Epithelial cell of proximal tubule (primary cell): ENCODE data around the gene FNBP1L. TPM values are rescaled to one million over a fixed set of nuclear protein-coding genes. Genes with fewer than 3 reads are reported as not detected.

ENCODE experiments used
- DNase-seq: peaks from one replicate; pipeline ENCODE4 v3.0.0-alpha.2; 2011; ENCODE audit warnings: low read depth
- H3K4me3 ChIP-seq: 2 replicates; pipeline ENCODE4 v1.5.1; 2011; ENCODE audit warnings: low read depth, mild to moderate bottlenecking, low read length
- total RNA-seq: library from RNA; depleted of rRNA; stranded (reverse); fragments of >200 nt; gene quantifications from 2 replicates; pipeline ENCODE4 v1.2.3, GENCODE V29; 2015
- TF ChIP-seq, protein P1 (sequence below): conservative IDR thresholded peaks from 2 replicates; pipeline ENCODE4 v1.5.1; 2012; ENCODE audit warnings: low read depth, mild to moderate bottlenecking, low read length

Gene FNBP1L
- total RNA-seq, 1 donor from 2014 or later = 37.6 TPM

- no peak for DNase-seq
- TF ChIP-seq, protein P1, sequence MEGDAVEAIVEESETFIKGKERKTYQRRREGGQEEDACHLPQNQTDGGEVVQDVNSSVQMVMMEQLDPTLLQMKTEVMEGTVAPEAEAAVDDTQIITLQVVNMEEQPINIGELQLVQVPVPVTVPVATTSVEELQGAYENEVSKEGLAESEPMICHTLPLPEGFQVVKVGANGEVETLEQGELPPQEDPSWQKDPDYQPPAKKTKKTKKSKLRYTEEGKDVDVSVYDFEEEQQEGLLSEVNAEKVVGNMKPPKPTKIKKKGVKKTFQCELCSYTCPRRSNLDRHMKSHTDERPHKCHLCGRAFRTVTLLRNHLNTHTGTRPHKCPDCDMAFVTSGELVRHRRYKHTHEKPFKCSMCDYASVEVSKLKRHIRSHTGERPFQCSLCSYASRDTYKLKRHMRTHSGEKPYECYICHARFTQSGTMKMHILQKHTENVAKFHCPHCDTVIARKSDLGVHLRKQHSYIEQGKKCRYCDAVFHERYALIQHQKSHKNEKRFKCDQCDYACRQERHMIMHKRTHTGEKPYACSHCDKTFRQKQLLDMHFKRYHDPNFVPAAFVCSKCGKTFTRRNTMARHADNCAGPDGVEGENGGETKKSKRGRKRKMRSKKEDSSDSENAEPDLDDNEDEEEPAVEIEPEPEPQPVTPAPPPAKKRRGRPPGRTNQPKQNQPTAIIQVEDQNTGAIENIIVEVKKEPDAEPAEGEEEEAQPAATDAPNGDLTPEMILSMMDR = no peak
- H3K4me3 ChIP-seq = no peak overlapping the region
Observed at GRCh38 chr1:93504247-93505033, 56.5 kb downstream of the FNBP1L start.

DNA sequence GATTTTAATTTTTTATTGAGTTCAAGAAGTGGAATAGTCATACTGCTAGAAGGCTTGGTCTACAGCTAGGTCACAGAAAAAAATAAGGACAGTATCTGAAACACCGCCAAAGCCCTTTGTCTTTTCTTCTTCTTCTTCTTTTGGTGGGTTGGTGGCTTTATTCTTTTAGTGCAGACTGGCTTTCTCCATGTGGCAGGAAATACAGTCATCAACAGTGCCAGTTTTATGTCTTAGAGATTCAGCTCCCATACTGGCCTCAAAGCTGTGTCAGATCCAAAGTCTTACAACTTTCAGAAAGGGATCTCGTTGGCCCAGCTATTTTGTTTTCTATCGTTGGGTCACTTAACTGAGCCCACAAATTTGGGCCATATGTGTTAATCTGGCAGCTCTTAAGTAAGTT, 58.2 kb downstream of the FNBP1L start:
- no peak overlapping the region for H3K4me3 ChIP-seq
- TF ChIP-seq, protein P1 = no peak
- no peak for DNase-seq

GRCh38 chr1:93516164-93516563, 68.2 kb downstream of the FNBP1L start:
- H3K4me3 ChIP-seq = no peak overlapping the region
- TF ChIP-seq, protein P1 = no peak
- DNase-seq = no peak

- TF ChIP-seq, protein P1 = no peak
- no peak overlapping the region for H3K4me3 ChIP-seq
- no peak for DNase-seq
Observed at GRCh38 chr1:93518516-93518915, 70.6 kb downstream of the FNBP1L start.

DNA sequence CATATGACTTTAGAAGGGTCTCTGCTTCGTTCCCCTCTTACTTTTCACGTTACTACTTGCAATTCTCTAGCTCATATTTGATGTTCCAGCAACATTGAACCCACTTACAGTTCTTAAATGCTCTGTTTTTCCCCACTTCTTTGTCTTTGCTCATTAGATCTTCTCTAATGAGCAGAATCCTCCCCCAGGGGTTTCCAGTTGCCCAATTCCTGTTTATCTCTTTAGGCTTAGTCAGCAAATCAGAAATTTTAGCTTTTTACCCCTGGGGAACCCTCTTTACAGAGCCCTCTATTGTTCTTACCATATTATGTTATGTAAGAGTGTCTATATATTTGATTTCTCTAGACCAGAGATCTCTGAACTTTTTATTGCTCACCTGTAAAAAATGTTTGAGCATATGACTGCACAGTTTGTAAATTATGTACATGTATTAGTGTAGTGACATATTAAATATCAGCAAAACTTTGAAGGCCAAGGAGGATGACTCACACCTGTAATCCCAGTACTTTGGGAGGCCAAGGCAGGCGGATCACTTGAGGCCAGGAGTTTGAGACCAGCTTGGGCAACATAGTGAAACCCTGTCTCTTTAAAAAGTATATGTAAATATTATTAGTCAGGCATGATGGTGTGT, 71.4 kb downstream of the FNBP1L start:
- TF ChIP-seq, protein P1 = no peak
- DNase-seq = no peak

GRCh38 chr1:93521618-93522017, 73.7 kb downstream of the FNBP1L start:
- DNase-seq = no peak
- TF ChIP-seq, protein P1 = no peak
- H3K4me3 ChIP-seq = no peak overlapping the region

More for the DNA sequence above, 71.4 kb downstream of the FNBP1L start:
- H3K4me3 ChIP-seq = no peak overlapping the region
